ENCODE data around the gene FMN2. TPM values are rescaled to one million over a fixed set of nuclear protein-coding genes. Genes with fewer than 3 reads are reported as not detected.

Gene FMN2
- total RNA-seq, 1 experiment from 2014 or later, result 4.6 TPM

- TF ChIP-seq, protein P1, sequence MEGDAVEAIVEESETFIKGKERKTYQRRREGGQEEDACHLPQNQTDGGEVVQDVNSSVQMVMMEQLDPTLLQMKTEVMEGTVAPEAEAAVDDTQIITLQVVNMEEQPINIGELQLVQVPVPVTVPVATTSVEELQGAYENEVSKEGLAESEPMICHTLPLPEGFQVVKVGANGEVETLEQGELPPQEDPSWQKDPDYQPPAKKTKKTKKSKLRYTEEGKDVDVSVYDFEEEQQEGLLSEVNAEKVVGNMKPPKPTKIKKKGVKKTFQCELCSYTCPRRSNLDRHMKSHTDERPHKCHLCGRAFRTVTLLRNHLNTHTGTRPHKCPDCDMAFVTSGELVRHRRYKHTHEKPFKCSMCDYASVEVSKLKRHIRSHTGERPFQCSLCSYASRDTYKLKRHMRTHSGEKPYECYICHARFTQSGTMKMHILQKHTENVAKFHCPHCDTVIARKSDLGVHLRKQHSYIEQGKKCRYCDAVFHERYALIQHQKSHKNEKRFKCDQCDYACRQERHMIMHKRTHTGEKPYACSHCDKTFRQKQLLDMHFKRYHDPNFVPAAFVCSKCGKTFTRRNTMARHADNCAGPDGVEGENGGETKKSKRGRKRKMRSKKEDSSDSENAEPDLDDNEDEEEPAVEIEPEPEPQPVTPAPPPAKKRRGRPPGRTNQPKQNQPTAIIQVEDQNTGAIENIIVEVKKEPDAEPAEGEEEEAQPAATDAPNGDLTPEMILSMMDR (conservative IDR thresholded peaks at IDR 0.05; ENCODE audit: low read depth, low read length), result no peak
- TF ChIP-seq EZH2 (IDR thresholded peaks at IDR 0.05; ENCODE audit: low read length, unreplicated experiment) (no peak), EZH2phosphoT487 (IDR thresholded peaks at IDR 0.05; ENCODE audit: borderline replicate concordance, low read length) (no peak)
- DNase-seq, result no peak
- H3K4me2 ChIP-seq (ENCODE audit: low read length), result no peak overlapping the region
- H3K4me3 ChIP-seq (ENCODE audit: low read length), result no peak overlapping the region
- H3K9ac ChIP-seq (ENCODE audit: low read length), result no peak overlapping the region
- ChIA-PET POLR2A (ENCODE audit: unreplicated experiment) (no interaction called here), CTCF (no interaction called here)
- no peak overlapping the region for H3K27ac ChIP-seq (ENCODE audit: low read length)
- H3K9me2 ChIP-seq (replicated peaks; ENCODE audit: low read length), result no peaks in the 10 kb centered on the region
- no peaks in the 10 kb centered on the region for H3K27me3 ChIP-seq (ENCODE audit: low read length)
- H3F3A ChIP-seq (ENCODE audit: low read length, unreplicated experiment), result no peaks in the 10 kb centered on the region
- no TSS peak for BruUV-seq (replicated peaks)
- H3K79me2 ChIP-seq (ENCODE audit: low read length), result no peaks in the 10 kb centered on the region
- H3K9me3 ChIP-seq (ENCODE audit: low read length), result no peaks in the 10 kb centered on the region
- no peaks in the 10 kb centered on the region for H3K36me3 ChIP-seq (ENCODE audit: low read depth, low read length)
- H2AFZ ChIP-seq (ENCODE audit: low read length), result no peak overlapping the region
- ATAC-seq, result no peak
- intact Hi-C loops (cut with micrococcal nuclease), result no loop called here
- H4K20me1 ChIP-seq (ENCODE audit: low read length), result no peaks in the 10 kb centered on the region
- H3K4me1 ChIP-seq (ENCODE audit: insufficient read depth, low read length), result no peaks in the 10 kb centered on the region
These were observed 16.8 kb upstream of the FMN2 start for GRCh38 chr1:240074908-240075307.

DNA sequence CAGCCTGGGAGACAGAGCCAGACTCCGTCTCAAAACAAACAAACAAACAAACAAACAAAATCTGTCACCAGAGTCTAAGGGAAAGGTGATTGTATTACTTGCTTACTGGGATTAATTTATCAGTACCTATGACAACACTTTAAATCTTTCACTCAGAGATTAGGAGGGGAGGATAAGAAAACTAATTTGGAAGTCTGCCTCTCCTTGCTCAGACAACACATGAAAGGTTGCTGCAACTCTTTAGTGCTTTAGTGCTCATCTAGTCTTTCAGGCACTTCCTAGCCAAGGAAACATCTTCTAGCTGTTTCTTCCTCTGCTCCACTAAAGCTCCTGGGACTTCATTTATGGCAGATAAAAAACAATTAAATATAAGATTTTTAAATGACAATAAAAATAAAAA, 7.3 kb upstream of the FMN2 start:
- CTCF ChIA-PET, result no interaction called here

GRCh38 chr1:240084749-240085148, 6.9 kb upstream of the FMN2 start:
- H3K4me3 ChIP-seq (ENCODE audit: low read length), result no peak overlapping the region
- no peak overlapping the region for H3K27ac ChIP-seq (ENCODE audit: low read length)
- H3F3A ChIP-seq (ENCODE audit: low read length, unreplicated experiment), result peaks cover 6% of the 10 kb centered on the region
- DNase-seq (no peak), ATAC-seq (no peak)
- no peak for TF ChIP-seq EZH2 (IDR thresholded peaks at IDR 0.05; ENCODE audit: low read length, unreplicated experiment)
- no peak for TF ChIP-seq EZH2phosphoT487 (IDR thresholded peaks at IDR 0.05; ENCODE audit: borderline replicate concordance, low read length)
- no peak overlapping the region for H3K4me2 ChIP-seq (ENCODE audit: low read length)
- no peaks in the 10 kb centered on the region for H3K79me2 ChIP-seq (ENCODE audit: low read length)
- H2AFZ ChIP-seq (ENCODE audit: low read length), result no peak overlapping the region
- H3K9me3 ChIP-seq (ENCODE audit: low read length), result no peaks in the 10 kb centered on the region
- CTCF ChIA-PET, result no interaction called here
- H3K36me3 ChIP-seq (ENCODE audit: low read depth, low read length), result no peaks in the 10 kb centered on the region
- intact Hi-C loops (cut with micrococcal nuclease), result no loop called here
- H3K4me1 ChIP-seq (ENCODE audit: insufficient read depth, low read length), result peaks cover 45% of the 10 kb centered on the region
- H3K9me2 ChIP-seq (replicated peaks; ENCODE audit: low read length), result no peaks in the 10 kb centered on the region
- no peaks in the 10 kb centered on the region for H3K27me3 ChIP-seq (ENCODE audit: low read length)
- H3K9ac ChIP-seq (ENCODE audit: low read length), result no peak overlapping the region
- no peaks in the 10 kb centered on the region for H4K20me1 ChIP-seq (ENCODE audit: low read length)
- BruUV-seq (replicated peaks), result no TSS peak
- POLR2A ChIA-PET (ENCODE audit: unreplicated experiment), result no interaction called here

More for the DNA sequence above, 7.3 kb upstream of the FMN2 start:
- TF ChIP-seq EZH2phosphoT487 (IDR thresholded peaks at IDR 0.05; ENCODE audit: borderline replicate concordance, low read length) (no peak), EZH2 (IDR thresholded peaks at IDR 0.05; ENCODE audit: low read length, unreplicated experiment) (no peak)
- TF ChIP-seq, protein P1 (conservative IDR thresholded peaks at IDR 0.05; ENCODE audit: low read depth, low read length), result no peak
- H3K27ac ChIP-seq (ENCODE audit: low read length), result no peak overlapping the region
- intact Hi-C loops (cut with micrococcal nuclease), result no loop called here
- H3K27me3 ChIP-seq (ENCODE audit: low read length), result no peaks in the 10 kb centered on the region
- no peak overlapping the region for H3K4me3 ChIP-seq (ENCODE audit: low read length)
- H3K9ac ChIP-seq (ENCODE audit: low read length), result no peak overlapping the region
- ATAC-seq, result no peak
- H3K9me3 ChIP-seq (ENCODE audit: low read length), result no peaks in the 10 kb centered on the region
- no peak overlapping the region for H3K4me2 ChIP-seq (ENCODE audit: low read length)
- H3F3A ChIP-seq (ENCODE audit: low read length, unreplicated experiment), result peaks cover 6% of the 10 kb centered on the region
- peaks cover 41% of the 10 kb centered on the region for H3K4me1 ChIP-seq (ENCODE audit: insufficient read depth, low read length)
- no peak for DNase-seq
- no peaks in the 10 kb centered on the region for H3K36me3 ChIP-seq (ENCODE audit: low read depth, low read length)
- no peaks in the 10 kb centered on the region for H3K9me2 ChIP-seq (replicated peaks; ENCODE audit: low read length)
- BruUV-seq (replicated peaks), result no TSS peak
- no peak overlapping the region for H2AFZ ChIP-seq (ENCODE audit: low read length)
- H3K79me2 ChIP-seq (ENCODE audit: low read length), result no peaks in the 10 kb centered on the region
- no peaks in the 10 kb centered on the region for H4K20me1 ChIP-seq (ENCODE audit: low read length)
- POLR2A ChIA-PET (ENCODE audit: unreplicated experiment), result no interaction called here

All from PC-3 (cell line).